HepG2 (cell line): Measurements from ENCODE around the gene SMLR1. TPM values are rescaled to one million over a fixed set of nuclear protein-coding genes. Genes with fewer than 3 reads are reported as not detected.

Experiments used
- EP300 ChIP-seq, 3 experiments: sonication (generic) in 1 of 3; formaldehyde crosslinking in 1 of 3; IDR thresholded peaks; 2 replicates each; pipeline versions ENCODE4 v1.5.1 to v1.6.1; 2011 to 2020; ENCODE audit warnings: low read depth in 2 of 3, low read length in 2 of 3, borderline replicate concordance in 1 of 3, improper control_type of control experiment in 1 of 3, mild to moderate bottlenecking in 1 of 3, missing genetic modification reagents in 1 of 3, moderate library complexity in 1 of 3
- HIC2 ChIP-seq: sonication (generic); formaldehyde crosslinking; IDR thresholded peaks from 2 replicates; pipeline ENCODE4 v1.9.0; 2022; ENCODE audit warnings: low read depth, missing genetic modification reagents
- HNRNPL ChIP-seq: fragments of 200-400 bp; formaldehyde crosslinking; IDR thresholded peaks from 2 replicates; pipeline ENCODE4 v1.6.1; 2017; ENCODE audit warnings: mild to moderate bottlenecking, low read depth, low read length
- MTF1 ChIP-seq: sonication (generic); formaldehyde crosslinking; IDR thresholded peaks from 2 replicates; pipeline ENCODE4 v1.5.0; 2020; ENCODE audit warnings: missing genetic modification reagents
- NBN ChIP-seq: fragments of 450-650 bp; conservative IDR thresholded peaks from 2 replicates; pipeline ENCODE4 v1.6.1; 2017
- NCOA5 ChIP-seq: sonication (generic); formaldehyde crosslinking; IDR thresholded peaks from 2 replicates; pipeline ENCODE4 v1.4.0; 2020; ENCODE audit warnings: missing genetic modification reagents
- PLRG1 ChIP-seq: fragments of 450-650 bp; conservative IDR thresholded peaks from 2 replicates; pipeline ENCODE4 v1.6.1; 2016
- RFX3 ChIP-seq: IDR thresholded peaks from 2 replicates; pipeline ENCODE4 v1.6.1; 2016; ENCODE audit warnings: missing biosample characterization, missing genetic modification reagents
- TEF ChIP-seq: sonication (generic); formaldehyde crosslinking; IDR thresholded peaks from 2 replicates; pipeline ENCODE4 v1.5.0; 2020; ENCODE audit warnings: missing genetic modification reagents
- TRAFD1 ChIP-seq: sonication (generic); formaldehyde crosslinking; IDR thresholded peaks from 2 replicates; pipeline ENCODE4 v1.5.1; 2020; ENCODE audit warnings: missing genetic modification reagents, mild to moderate bottlenecking, borderline replicate concordance
- TRIM24 ChIP-seq: sonication (generic); formaldehyde crosslinking; IDR thresholded peaks from 2 replicates; pipeline ENCODE4 v1.8.0; 2022; ENCODE audit warnings: mild to moderate bottlenecking, missing genetic modification reagents
- TSC22D2 ChIP-seq: sonication (generic); formaldehyde crosslinking; IDR thresholded peaks from 2 replicates; pipeline ENCODE4 v1.5.1; 2020; ENCODE audit warnings: missing genetic modification reagents, mild to moderate bottlenecking, borderline replicate concordance
- YEATS4 ChIP-seq: sonication (generic); formaldehyde crosslinking; IDR thresholded peaks from 2 replicates; pipeline ENCODE4 v1.4.0; 2020; ENCODE audit warnings: missing genetic modification reagents, borderline replicate concordance
- ZBTB2 ChIP-seq: sonication (generic); formaldehyde crosslinking; IDR thresholded peaks from 2 replicates; pipeline ENCODE4 v1.8.0; 2022; ENCODE audit warnings: low read depth, missing genetic modification reagents
- ZBTB21 ChIP-seq: sonication (generic); formaldehyde crosslinking; IDR thresholded peaks from 2 replicates; pipeline ENCODE4 v1.4.0; 2020; ENCODE audit warnings: missing genetic modification reagents
- ZBTB7B ChIP-seq: sonication (generic); formaldehyde crosslinking; IDR thresholded peaks from 2 replicates; pipeline ENCODE4 v1.4.0; 2020; ENCODE audit warnings: missing genetic modification reagents
- ZNF124 ChIP-seq: sonication (generic); formaldehyde crosslinking; IDR thresholded peaks from 2 replicates; pipeline ENCODE4 v1.4.0; 2020; ENCODE audit warnings: missing genetic modification reagents
- ZNF446 ChIP-seq: sonication (generic); formaldehyde crosslinking; IDR thresholded peaks from 2 replicates; pipeline ENCODE4 v1.5.0; 2020; ENCODE audit warnings: mild to moderate bottlenecking, missing genetic modification reagents
- ZNF558 ChIP-seq: sonication (generic); formaldehyde crosslinking; IDR thresholded peaks from 2 replicates; pipeline ENCODE4 v1.9.0; 2022; ENCODE audit warnings: mild to moderate bottlenecking, missing genetic modification reagents, borderline replicate concordance
- ZNF704 ChIP-seq: sonication (generic); formaldehyde crosslinking; IDR thresholded peaks from 2 replicates; pipeline ENCODE4 v1.8.1; 2023; ENCODE audit warnings: mild to moderate bottlenecking, inconsistent platforms, moderate library complexity, missing genetic modification reagents, borderline replicate concordance
- ZNF749 ChIP-seq: sonication (generic); formaldehyde crosslinking; IDR thresholded peaks from 2 replicates; pipeline ENCODE4 v1.8.0; 2022; ENCODE audit warnings: mild to moderate bottlenecking, missing genetic modification reagents, moderate library complexity, borderline replicate concordance
- polyA plus RNA-seq, 8 experiments: library from polyadenylated mRNA; depleted of rRNA in 3 of 8; stranded (reverse) in 7 of 8; unstranded in 1 of 8; fragments of >200 nt; fragmentation: Illumina TruSeq in 4 of 8; extraction: Trizol in 4 of 8; gene quantifications; 2 replicates each; pipeline versions ENCODE4 v1.2.1 to v1.2.3, GENCODE V29; 2011 to 2016; ENCODE audit warnings: low read depth in 4 of 8, missing spikeins in 1 of 8, mixed read lengths in 1 of 8; ENCODE audit not compliant: insufficient read depth in 1 of 8
- total RNA-seq, 5 experiments: library from RNA; depleted of rRNA; stranded (reverse); fragments of >200 nt; fragmentation: Illumina TruSeq; extraction: Trizol; gene quantifications; 2 replicates each; pipeline ENCODE4 v1.2.3, GENCODE V29; 2016; ENCODE audit warnings: low read depth in 1 of 5

Gene SMLR1
- total and polyA plus RNA-seq, 2 of the 13 experiments (the other 11 are each of a cell fraction or from before 2014, with no cell fraction given), result 41.8 to 104 TPM

GRCh38 chr6:130815200-130816071, 11.8 kb upstream of the SMLR1 start (continued):
- TF ChIP-seq NBN, result no peak
- no peak; the same call in 1 of the 2 replicates for TF ChIP-seq ZNF558 (CRISPR knock-in tag)
- no peak for TF ChIP-seq TEF (CRISPR knock-in tag)
- peak; percentile 46; the same call in 1 of the 2 replicates for TF ChIP-seq RFX3
- no peak for TF ChIP-seq HNRNPL
- peak; percentile 79 to 98; a peak in 3 of 4 replicates for TF ChIP-seq EP300 (IDR thresholded peaks at IDR 0.05; ENCODE audit: low read depth in 2 of 2, low read length in 2 of 2)
- peak; percentile 93; the same call in 1 of the 2 replicates for TF ChIP-seq EP300 (CRISPR knock-in tag; IDR thresholded peaks at IDR 0.05; ENCODE audit: borderline replicate concordance)
- TF ChIP-seq HIC2 (CRISPR knock-in tag), result no peak; the same call in 1 of the 2 replicates
- peak; percentile 39; the same call in 1 of the 2 replicates for TF ChIP-seq ZNF749 (CRISPR knock-in tag)
- TF ChIP-seq NCOA5 (CRISPR knock-in tag), result no peak
- no peak; the same call in 1 of the 2 replicates for TF ChIP-seq YEATS4 (CRISPR knock-in tag)
- no peak for TF ChIP-seq TSC22D2 (CRISPR knock-in tag)
- TF ChIP-seq ZBTB7B (CRISPR knock-in tag), result peak; percentile 63; the same call in 1 of the 2 replicates
- no peak for TF ChIP-seq ZNF704 (CRISPR knock-in tag)
- TF ChIP-seq TRAFD1 (CRISPR knock-in tag), result no peak
- no peak; the same call in 1 of the 2 replicates for TF ChIP-seq ZNF446 (CRISPR knock-in tag)
- TF ChIP-seq PLRG1, result no peak
- TF ChIP-seq TRIM24 (CRISPR knock-in tag), result no peak
- TF ChIP-seq MTF1 (CRISPR knock-in tag), result no peak
- no peak for TF ChIP-seq ZBTB21 (CRISPR knock-in tag)
- peak; percentile 18; the same call in 1 of the 2 replicates for TF ChIP-seq ZBTB2 (CRISPR knock-in tag)
- TF ChIP-seq ZNF124 (CRISPR knock-in tag), result peak; percentile 75; the same call in 1 of the 2 replicates
